ENCODE results near the gene TRAF3.

TRAF3 gene

DNA sequence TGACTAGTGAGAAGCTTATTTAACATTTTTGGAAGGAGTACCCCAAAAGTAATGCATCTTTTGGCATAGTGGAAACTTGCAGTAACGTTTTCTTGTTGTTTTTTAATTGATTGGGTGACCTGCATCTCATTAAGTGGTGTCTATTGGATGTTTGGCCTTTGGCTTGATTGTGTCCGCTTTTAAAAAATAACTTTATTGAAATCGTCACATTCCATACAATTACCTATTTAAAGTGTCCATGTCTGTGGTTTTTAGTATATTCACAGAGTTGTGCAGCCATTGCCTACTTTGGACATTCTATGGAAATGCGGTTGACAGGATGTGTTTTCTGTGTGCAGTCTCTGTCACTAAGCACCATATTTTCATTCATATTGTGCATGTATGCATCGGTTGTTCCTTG lies 46.3 kb downstream of the TRAF3 start:
- in situ Hi-C loops (cut with HindIII; ENCODE audit: low pct_ligation_motif_present, low sequenced_read_pairs), result no loop called here
- Histone ChIP-seq H3K27me3 (replicated peaks) (no peaks in the 10 kb centered on the region), H3K36me3 (replicated peaks) (no peaks in the 10 kb centered on the region), H3K27ac (no peak overlapping the region), H3K4me3 (ENCODE audit: low read depth, low read length) (no peak overlapping the region)
- TF ChIP-seq, protein P1, sequence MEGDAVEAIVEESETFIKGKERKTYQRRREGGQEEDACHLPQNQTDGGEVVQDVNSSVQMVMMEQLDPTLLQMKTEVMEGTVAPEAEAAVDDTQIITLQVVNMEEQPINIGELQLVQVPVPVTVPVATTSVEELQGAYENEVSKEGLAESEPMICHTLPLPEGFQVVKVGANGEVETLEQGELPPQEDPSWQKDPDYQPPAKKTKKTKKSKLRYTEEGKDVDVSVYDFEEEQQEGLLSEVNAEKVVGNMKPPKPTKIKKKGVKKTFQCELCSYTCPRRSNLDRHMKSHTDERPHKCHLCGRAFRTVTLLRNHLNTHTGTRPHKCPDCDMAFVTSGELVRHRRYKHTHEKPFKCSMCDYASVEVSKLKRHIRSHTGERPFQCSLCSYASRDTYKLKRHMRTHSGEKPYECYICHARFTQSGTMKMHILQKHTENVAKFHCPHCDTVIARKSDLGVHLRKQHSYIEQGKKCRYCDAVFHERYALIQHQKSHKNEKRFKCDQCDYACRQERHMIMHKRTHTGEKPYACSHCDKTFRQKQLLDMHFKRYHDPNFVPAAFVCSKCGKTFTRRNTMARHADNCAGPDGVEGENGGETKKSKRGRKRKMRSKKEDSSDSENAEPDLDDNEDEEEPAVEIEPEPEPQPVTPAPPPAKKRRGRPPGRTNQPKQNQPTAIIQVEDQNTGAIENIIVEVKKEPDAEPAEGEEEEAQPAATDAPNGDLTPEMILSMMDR (IDR thresholded peaks at IDR 0.05; ENCODE audit: low read depth, low read length, missing control alignments), result no peak
- no peak for DNase-seq

- in situ Hi-C loops (cut with HindIII; ENCODE audit: low pct_ligation_motif_present, low sequenced_read_pairs), result no loop called here
- TF ChIP-seq, protein P1 (IDR thresholded peaks at IDR 0.05; ENCODE audit: low read depth, low read length, missing control alignments), result no peak
- Histone ChIP-seq H3K27ac (no peak overlapping the region), H3K36me3 (replicated peaks) (no peaks in the 10 kb centered on the region), H3K27me3 (replicated peaks) (no peaks in the 10 kb centered on the region), H3K4me3 (ENCODE audit: low read depth, low read length) (no peak overlapping the region)
- DNase-seq, result peak; percentile 22
These were observed 47.6 kb downstream of the TRAF3 start for GRCh38 chr14:102824832-102825231.

GRCh38 chr14:102825307-102826095 lies 48.3 kb downstream of the TRAF3 start:
- in situ Hi-C loops (cut with HindIII; ENCODE audit: low pct_ligation_motif_present, low sequenced_read_pairs), result no loop called here
- Histone ChIP-seq H3K27ac (no peak overlapping the region), H3K4me3 (ENCODE audit: low read depth, low read length) (no peak overlapping the region), H3K36me3 (replicated peaks) (no peaks in the 10 kb centered on the region), H3K27me3 (replicated peaks) (no peaks in the 10 kb centered on the region)
- TF ChIP-seq, protein P1 (IDR thresholded peaks at IDR 0.05; ENCODE audit: low read depth, low read length, missing control alignments), result no peak
- DNase-seq, result no peak

GRCh38 chr14:102826161-102826560 lies 48.9 kb downstream of the TRAF3 start:
- H3K27ac ChIP-seq, result no peak overlapping the region

DNA sequence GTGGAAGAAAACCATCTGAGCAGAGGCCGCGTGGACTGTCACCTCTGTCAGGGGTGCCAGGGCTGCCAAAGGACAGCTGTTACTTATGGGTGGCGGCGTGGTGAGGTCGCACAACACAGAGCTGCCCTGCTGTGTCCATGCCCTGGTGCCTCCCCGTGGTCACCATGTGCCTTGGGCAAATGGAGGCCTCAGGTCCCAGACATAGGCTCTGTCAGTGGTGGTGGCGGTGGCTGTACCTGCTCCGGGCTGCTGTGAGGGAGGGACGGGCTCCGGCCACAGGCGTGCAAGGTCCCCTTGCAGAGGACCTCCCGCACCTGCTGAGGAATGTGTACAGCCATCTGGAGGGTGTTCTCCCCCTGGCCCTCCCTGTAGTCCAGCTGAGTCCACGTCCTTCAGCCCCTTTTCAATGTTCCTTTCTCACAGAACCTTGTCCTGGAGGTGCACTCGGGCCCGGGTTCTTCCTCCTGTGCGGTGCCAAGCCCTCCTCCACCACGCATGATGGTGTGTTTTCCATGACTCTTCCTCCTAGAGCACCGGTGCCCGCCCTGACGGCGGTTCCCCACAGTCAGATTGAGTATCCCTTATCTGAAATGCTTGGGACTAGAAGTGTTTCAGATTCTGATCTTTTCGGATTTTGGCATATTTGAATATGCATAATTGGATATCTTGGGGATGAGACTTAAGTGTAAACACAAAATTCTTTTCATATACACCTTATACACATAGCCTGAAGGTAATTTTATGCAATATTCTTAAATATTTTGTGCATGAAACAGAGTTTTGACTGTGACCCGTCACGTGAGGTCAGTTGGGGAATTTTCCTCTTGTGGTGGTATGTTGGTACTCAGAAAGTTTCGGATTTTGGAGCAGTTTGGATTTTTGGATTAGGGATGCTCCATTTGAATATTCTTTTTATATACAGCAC lies 49.8 kb downstream of the TRAF3 start:
- Histone ChIP-seq H3K27ac (no peak overlapping the region), H3K4me3 (ENCODE audit: low read depth, low read length) (no peak overlapping the region), H3K36me3 (replicated peaks) (no peaks in the 10 kb centered on the region), H3K27me3 (replicated peaks) (no peaks in the 10 kb centered on the region)
- TF ChIP-seq, protein P1 (IDR thresholded peaks at IDR 0.05; ENCODE audit: low read depth, low read length, missing control alignments), result no peak
- in situ Hi-C loops (cut with HindIII; ENCODE audit: low pct_ligation_motif_present, low sequenced_read_pairs), result no loop called here
- no peak for DNase-seq

More at GRCh38 chr14:102826161-102826560, 48.9 kb downstream of the TRAF3 start:
- H3K4me3 ChIP-seq (ENCODE audit: low read depth, low read length), result no peak overlapping the region
- in situ Hi-C loops (cut with HindIII; ENCODE audit: low pct_ligation_motif_present, low sequenced_read_pairs), result no loop called here
- no peaks in the 10 kb centered on the region for H3K27me3 ChIP-seq (replicated peaks)
- TF ChIP-seq, protein P1 (IDR thresholded peaks at IDR 0.05; ENCODE audit: low read depth, low read length, missing control alignments), result no peak
- no peak for DNase-seq
- H3K36me3 ChIP-seq (replicated peaks), result no peaks in the 10 kb centered on the region
